HAP-1 (cell line): Measurements from ENCODE around the gene MARCKS.

Experiments used
- DNase-seq, 2 experiments: peaks; one replicate each; pipeline ENCODE4 v3.0.0-alpha.2; 2016 to 2020; ENCODE audit warnings: low spot score in 2 of 2
- H3K27me3 ChIP-seq: fragments of 250-450 bp; sonication (Bioruptor Pico); 2 replicates; pipeline ENCODE4 v1.5.1; 2020; ENCODE audit warnings: low read depth, mild to moderate bottlenecking, moderate library complexity
- H3K36me3 ChIP-seq: fragments of 250-450 bp; sonication (Bioruptor Pico); replicated peaks from 2 replicates; pipeline ENCODE4 v1.5.1; 2020; ENCODE audit warnings: mild to moderate bottlenecking
- H3K4me1 ChIP-seq: fragments of 250-450 bp; sonication (Bioruptor Pico); 2 replicates; pipeline ENCODE4 v1.5.1; 2020; ENCODE audit warnings: mild to moderate bottlenecking
- H3K4me3 ChIP-seq: fragments of 250-450 bp; sonication (Bioruptor Pico); 2 replicates; pipeline ENCODE4 v1.5.1; 2020; ENCODE audit warnings: mild to moderate bottlenecking, moderate library complexity
- H3K9me3 ChIP-seq: fragments of 250-450 bp; sonication (Bioruptor Pico); 2 replicates; pipeline ENCODE4 v1.5.1; 2020; ENCODE audit warnings: mild to moderate bottlenecking, moderate library complexity
- in situ Hi-C: fragments of 300-500 bp; cut with MboI; formaldehyde crosslinking; loops from 3 replicates; pipeline ENCODE4 v1.14.3; 2020; ENCODE audit warnings: low sequenced_read_pairs, inconsistent platforms, mixed read lengths

MARCKS gene

DNA sequence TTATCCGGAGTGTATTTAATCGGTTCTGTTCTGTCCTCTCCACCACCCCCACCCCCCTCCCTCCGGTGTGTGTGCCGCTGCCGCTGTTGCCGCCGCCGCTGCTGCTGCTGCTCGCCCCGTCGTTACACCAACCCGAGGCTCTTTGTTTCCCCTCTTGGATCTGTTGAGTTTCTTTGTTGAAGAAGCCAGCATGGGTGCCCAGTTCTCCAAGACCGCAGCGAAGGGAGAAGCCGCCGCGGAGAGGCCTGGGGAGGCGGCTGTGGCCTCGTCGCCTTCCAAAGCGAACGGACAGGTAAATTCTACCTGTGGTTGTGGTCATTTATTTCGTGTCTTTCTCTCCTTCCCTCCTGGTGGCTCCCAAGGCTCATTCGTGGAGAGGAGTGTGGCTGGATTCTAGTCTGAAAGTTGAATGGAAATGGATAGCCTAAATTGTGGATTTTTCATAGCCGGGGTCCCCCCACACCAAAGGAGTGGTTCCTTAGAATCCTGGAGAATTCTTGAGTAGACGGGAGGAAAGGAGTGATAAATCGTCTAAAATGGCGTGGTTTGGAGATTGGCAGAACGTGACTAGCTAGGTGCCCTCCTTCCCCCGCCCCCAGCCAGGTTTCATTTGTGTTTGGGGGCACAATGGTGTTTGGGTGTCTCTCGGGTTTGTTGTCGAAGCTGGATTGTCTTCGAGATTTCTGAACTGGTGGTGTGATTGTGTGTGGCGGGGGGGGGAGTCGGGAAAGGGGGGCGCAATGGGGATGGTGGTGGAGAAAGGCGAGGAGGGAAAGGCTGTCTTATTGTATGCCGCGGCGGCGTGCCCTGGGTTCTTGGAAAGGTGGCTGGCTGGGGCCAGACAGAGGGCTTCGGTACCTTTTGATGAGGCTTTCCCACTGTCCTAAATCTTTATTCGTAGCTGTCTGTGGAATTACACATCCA lies 673 bp downstream of the MARCKS start:
- no peaks in the 10 kb centered on the region for H3K9me3 ChIP-seq
- H3K27me3 ChIP-seq: no peaks in the 10 kb centered on the region
- in situ Hi-C loops: loop anchor here (25.0 kb wide), 1 partner anchor 1071 kb away; no protein-coding TSS in a partner anchor
- H3K36me3 ChIP-seq: peaks cover 5% of the 10 kb centered on the region
- peak; percentile 38 to 69 for DNase-seq
- peaks cover 17% of the 10 kb centered on the region for H3K4me1 ChIP-seq
- H3K4me3 ChIP-seq: peak overlapping the region; percentile 81

- in situ Hi-C loops: loop anchor here (25.0 kb wide), 1 partner anchor 1071 kb away; no protein-coding TSS in a partner anchor
- H3K4me1 ChIP-seq: peaks cover 17% of the 10 kb centered on the region
- peaks cover 5% of the 10 kb centered on the region for H3K36me3 ChIP-seq
- H3K27me3 ChIP-seq: no peaks in the 10 kb centered on the region
- peak; percentile 90 to 93 for DNase-seq
- H3K4me3 ChIP-seq: peak overlapping the region; percentile 81
- no peaks in the 10 kb centered on the region for H3K9me3 ChIP-seq
These were observed 1.6 kb downstream of the MARCKS start for GRCh38 chr6:113858480-113859348.

DNA sequence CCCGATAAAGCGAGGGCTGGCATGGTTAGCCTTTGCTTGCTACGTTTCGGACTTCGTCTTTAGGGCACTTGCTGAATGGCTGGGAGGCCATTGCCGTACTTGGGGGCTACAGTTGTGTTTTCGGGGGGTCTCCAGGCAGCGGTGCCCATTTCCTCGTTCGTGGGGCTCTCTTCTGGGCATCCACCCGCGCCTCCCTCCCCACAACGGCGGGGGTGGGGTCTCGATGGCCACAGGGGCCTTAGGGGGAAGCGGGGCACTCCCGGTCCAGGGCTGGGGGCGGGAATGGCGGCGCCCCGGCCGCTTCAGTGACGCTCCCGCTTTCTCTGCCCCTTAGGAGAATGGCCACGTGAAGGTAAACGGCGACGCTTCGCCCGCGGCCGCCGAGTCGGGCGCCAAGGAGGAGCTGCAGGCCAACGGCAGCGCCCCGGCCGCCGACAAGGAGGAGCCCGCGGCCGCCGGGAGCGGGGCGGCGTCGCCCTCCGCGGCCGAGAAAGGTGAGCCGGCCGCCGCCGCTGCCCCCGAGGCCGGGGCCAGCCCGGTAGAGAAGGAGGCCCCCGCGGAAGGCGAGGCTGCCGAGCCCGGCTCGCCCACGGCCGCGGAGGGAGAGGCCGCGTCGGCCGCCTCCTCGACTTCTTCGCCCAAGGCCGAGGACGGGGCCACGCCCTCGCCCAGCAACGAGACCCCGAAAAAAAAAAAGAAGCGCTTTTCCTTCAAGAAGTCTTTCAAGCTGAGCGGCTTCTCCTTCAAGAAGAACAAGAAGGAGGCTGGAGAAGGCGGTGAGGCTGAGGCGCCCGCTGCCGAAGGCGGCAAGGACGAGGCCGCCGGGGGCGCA lies 2.4 kb downstream of the MARCKS start:
- Histone ChIP-seq H3K4me3 (peak overlapping the region; percentile 81), H3K9me3 (no peaks in the 10 kb centered on the region), H3K4me1 (peaks cover 14% of the 10 kb centered on the region), H3K27me3 (no peaks in the 10 kb centered on the region), H3K36me3 (peaks cover 5% of the 10 kb centered on the region)
- in situ Hi-C loops: loop anchor here (25.0 kb wide), 1 partner anchor 1072 kb away; no protein-coding TSS in a partner anchor
- DNase-seq: no peak

- H3K36me3 ChIP-seq: peaks cover 5% of the 10 kb centered on the region
- DNase-seq: no peak
- in situ Hi-C loops: loop anchor here (25.0 kb wide), 1 partner anchor 1073 kb away; no protein-coding TSS in a partner anchor
- H3K4me3 ChIP-seq: no peak overlapping the region
- no peaks in the 10 kb centered on the region for H3K9me3 ChIP-seq
- H3K4me1 ChIP-seq: peaks cover 14% of the 10 kb centered on the region
- no peaks in the 10 kb centered on the region for H3K27me3 ChIP-seq
These were observed 3.2 kb downstream of the MARCKS start for GRCh38 chr6:113860181-113860955.

DNA sequence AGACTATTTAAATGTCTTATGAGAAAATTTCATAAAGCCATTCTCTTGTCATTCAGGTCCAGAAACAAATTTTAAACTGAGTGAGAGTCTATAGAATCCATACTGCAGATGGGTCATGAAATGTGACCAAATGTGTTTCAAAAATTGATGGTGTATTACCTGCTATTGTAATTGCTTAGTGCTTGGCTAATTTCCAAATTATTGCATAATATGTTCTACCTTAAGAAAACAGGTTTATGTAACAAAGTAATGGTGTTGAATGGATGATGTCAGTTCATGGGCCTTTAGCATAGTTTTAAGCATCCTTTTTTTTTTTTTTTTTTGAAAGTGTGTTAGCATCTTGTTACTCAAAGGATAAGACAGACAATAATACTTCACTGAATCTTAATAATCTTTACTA lies 5.0 kb downstream of the MARCKS start:
- H3K4me1 ChIP-seq: no peaks in the 10 kb centered on the region
- H3K27me3 ChIP-seq: no peaks in the 10 kb centered on the region
- no peaks in the 10 kb centered on the region for H3K9me3 ChIP-seq
- DNase-seq: no peak
- H3K4me3 ChIP-seq: no peak overlapping the region
- H3K36me3 ChIP-seq: peaks cover 5% of the 10 kb centered on the region
- in situ Hi-C loops: loop anchor here (25.0 kb wide), 1 partner anchor 1075 kb away; no protein-coding TSS in a partner anchor

GRCh38 chr6:113870917-113871316 lies 13.8 kb downstream of the MARCKS start:
- no peaks in the 10 kb centered on the region for H3K4me1 ChIP-seq
- in situ Hi-C loops: loop anchor here (25.0 kb wide), 1 partner anchor 1084 kb away; no protein-coding TSS in a partner anchor
- H3K36me3 ChIP-seq: no peaks in the 10 kb centered on the region
- H3K4me3 ChIP-seq: no peak overlapping the region
- DNase-seq: no peak
- no peaks in the 10 kb centered on the region for H3K9me3 ChIP-seq
- no peaks in the 10 kb centered on the region; the same call in 1 of the 2 replicates for H3K27me3 ChIP-seq

GRCh38 chr6:113871975-113872374 lies 14.8 kb downstream of the MARCKS start:
- in situ Hi-C loops: loop anchor here (25.0 kb wide), 1 partner anchor 1085 kb away; no protein-coding TSS in a partner anchor
- no peak for DNase-seq
- Histone ChIP-seq H3K36me3 (no peaks in the 10 kb centered on the region), H3K27me3 (no peaks in the 10 kb centered on the region; the same call in 1 of the 2 replicates), H3K9me3 (no peaks in the 10 kb centered on the region), H3K4me3 (no peak overlapping the region), H3K4me1 (no peaks in the 10 kb centered on the region)

- Histone ChIP-seq H3K4me3 (no peak overlapping the region), H3K27me3 (no peaks in the 10 kb centered on the region; the same call in 1 of the 2 replicates), H3K36me3 (no peaks in the 10 kb centered on the region), H3K4me1 (no peaks in the 10 kb centered on the region), H3K9me3 (no peaks in the 10 kb centered on the region)
- no peak for DNase-seq
- in situ Hi-C loops: loop anchor here (25.0 kb wide), 1 partner anchor 1086 kb away; no protein-coding TSS in a partner anchor
These were observed 16.0 kb downstream of the MARCKS start for GRCh38 chr6:113873043-113873667.

GRCh38 chr6:113875470-113875869 lies 18.3 kb downstream of the MARCKS start:
- Histone ChIP-seq H3K27me3 (no peaks in the 10 kb centered on the region), H3K36me3 (no peaks in the 10 kb centered on the region), H3K4me3 (no peak overlapping the region), H3K4me1 (no peaks in the 10 kb centered on the region), H3K9me3 (no peaks in the 10 kb centered on the region)
- in situ Hi-C loops: no loop called here
- DNase-seq: no peak

DNA sequence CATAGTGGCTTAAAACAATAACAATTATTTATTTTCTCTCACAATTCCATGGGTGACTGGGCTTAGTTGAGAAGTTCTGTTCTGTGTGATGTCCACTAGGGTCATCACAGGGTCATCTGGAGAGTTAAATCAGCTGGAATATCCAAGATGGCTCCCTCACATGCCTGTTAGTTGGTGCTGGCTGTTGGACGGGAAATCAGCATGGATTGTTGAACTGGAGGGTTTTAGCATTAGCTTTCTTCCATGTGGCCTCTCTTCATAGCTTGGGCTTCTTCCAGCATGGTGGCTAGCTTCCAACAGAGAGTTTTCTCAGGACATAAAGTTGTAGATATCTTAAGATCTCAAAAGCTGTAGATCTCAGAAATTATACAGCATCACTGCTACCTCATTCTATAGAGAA lies 19.6 kb downstream of the MARCKS start:
- DNase-seq: no peak
- Histone ChIP-seq H3K27me3 (no peaks in the 10 kb centered on the region), H3K4me1 (0 out of 2 replicates have a peak, but pooled peaks cover 3% of the 10 kb centered on the region), H3K36me3 (no peaks in the 10 kb centered on the region), H3K9me3 (no peaks in the 10 kb centered on the region), H3K4me3 (no peak overlapping the region)
- in situ Hi-C loops: no loop called here

DNA sequence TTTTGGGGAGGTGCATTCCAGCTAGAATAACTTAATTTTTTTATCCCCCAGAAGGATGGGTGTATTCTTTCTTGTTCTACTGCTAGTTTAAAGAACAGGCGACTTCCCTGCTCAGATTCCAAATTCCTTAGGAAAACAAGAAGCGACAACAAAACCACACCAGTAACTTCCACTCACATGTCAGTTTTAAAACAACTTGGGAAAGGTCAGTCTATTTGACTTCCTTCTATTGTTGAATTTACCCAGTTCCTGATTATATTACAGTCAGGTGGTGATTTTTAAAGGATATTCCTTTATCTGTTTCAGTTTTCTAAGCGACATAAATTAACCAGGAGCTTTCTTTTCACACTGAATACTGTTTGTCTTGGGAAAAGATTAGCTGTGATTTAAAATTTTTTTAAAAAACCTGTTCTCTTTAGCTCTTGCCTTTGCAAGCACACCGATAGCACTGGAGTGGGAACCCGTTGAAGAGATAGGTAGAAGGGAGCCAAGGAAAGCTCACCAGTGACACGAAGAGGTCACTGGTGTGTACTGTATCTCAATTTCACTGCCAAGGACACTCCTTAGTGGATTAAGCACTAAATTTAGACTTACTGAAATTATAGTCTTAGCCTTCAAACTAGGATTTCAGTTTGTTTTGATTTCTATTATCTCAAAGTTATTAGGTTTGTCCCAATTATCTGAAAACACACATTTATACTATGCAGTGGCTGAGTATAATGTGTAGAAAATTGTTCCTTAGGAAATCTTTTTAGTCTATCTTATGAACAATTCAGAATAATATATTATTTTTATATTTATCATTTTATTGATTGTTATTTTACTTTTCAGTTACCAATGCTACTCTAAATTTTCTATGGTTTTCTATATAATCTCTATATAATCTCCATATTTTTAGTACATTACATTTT lies 22.3 kb downstream of the MARCKS start:
- no peaks in the 10 kb centered on the region for H3K36me3 ChIP-seq
- no peak overlapping the region for H3K4me3 ChIP-seq
- in situ Hi-C loops: no loop called here
- no peaks in the 10 kb centered on the region for H3K9me3 ChIP-seq
- peaks cover 7% of the 10 kb centered on the region; the same call in 1 of the 2 replicates for H3K4me1 ChIP-seq
- peak; percentile 65 to 84 for DNase-seq
- H3K27me3 ChIP-seq: no peaks in the 10 kb centered on the region
